H1 (cell line): ENCODE data around the gene HUWE1. TPM values are rescaled to one million over a fixed set of nuclear protein-coding genes. Genes with fewer than 3 reads are reported as not detected.

ENCODE experiments used
- CBX8 ChIP-seq: fragments of 300-800, 300-1000 bp; sonication (generic); IDR thresholded peaks from 2 replicates; pipeline ENCODE4 v1.7.1; 2016; ENCODE audit warnings: low read depth, low read length, borderline replicate concordance
- POU5F1 ChIP-seq: IDR thresholded peaks from 2 replicates; pipeline ENCODE4 v1.6.1; 2011; ENCODE audit warnings: low read depth, mild to moderate bottlenecking, low read length, moderate library complexity
- SUZ12 ChIP-seq: fragments of 200-600 bp; sonication (generic); IDR thresholded peaks from 2 replicates; pipeline ENCODE4 v1.6.1; 2012; ENCODE audit warnings: mild to moderate bottlenecking, inconsistent platforms, low read length, moderate library complexity, mixed read lengths
- polyA plus RNA-seq, 7 experiments: library from polyadenylated mRNA; depleted of rRNA in 3 of 7; stranded (reverse) in 5 of 7; unstranded in 2 of 7; fragments of >200 nt in 5 of 7; fragments of 200-250 nt in 2 of 7; gene quantifications; 1 replicate in 5 of 7; 2 replicates in 1 of 7; 4 replicates in 1 of 7; pipeline versions ENCODE4 v1.2.1 to v1.2.3, GENCODE V29; 2011 to 2013; ENCODE audit warnings: missing spikeins in 2 of 7, mixed read lengths in 2 of 7
- total RNA-seq: library from RNA; stranded (reverse); fragmentation: NEBNext Ultra II Directional; extraction: Animal tissue kit (Norgen Biotek cat#: 25700); gene quantifications from 2 replicates; pipeline ENCODE4 v1.2.1, GENCODE V29; 2021
- TF ChIP-seq, protein P1 (sequence below): fragments of 300-600 bp; sonication (generic); IDR thresholded peaks from 2 replicates; pipeline ENCODE4 v1.7.1; 2012; ENCODE audit warnings: low read length, moderate library complexity, mild to moderate bottlenecking, inconsistent platforms; ENCODE audit not compliant: insufficient replicate concordance

Gene HUWE1
- total and polyA plus RNA-seq, 2 of the 8 experiments (the other 6 are each of a cell fraction or from before 2014, with no cell fraction given): 114 to 252 TPM

DNA sequence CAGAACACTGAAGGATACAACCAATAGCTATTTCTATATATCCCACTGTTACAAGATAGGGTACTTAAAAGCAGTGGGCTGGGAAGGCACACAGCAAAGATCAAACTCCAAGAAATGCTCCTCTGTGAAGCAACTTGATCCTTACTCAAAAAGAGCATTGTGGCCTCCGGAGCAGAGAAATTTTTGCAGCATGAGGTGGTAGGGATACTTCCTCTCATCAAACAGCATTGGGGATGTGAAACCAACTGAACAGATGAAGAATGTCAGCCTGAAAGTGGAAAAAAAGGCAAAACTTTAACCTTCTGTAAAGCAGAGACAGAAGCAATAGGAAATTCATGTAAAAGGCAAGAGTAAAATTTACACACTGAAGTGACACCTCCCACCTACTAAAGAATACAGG lies 92.2 kb downstream of the HUWE1 start (continued):
- TF ChIP-seq, protein P1, sequence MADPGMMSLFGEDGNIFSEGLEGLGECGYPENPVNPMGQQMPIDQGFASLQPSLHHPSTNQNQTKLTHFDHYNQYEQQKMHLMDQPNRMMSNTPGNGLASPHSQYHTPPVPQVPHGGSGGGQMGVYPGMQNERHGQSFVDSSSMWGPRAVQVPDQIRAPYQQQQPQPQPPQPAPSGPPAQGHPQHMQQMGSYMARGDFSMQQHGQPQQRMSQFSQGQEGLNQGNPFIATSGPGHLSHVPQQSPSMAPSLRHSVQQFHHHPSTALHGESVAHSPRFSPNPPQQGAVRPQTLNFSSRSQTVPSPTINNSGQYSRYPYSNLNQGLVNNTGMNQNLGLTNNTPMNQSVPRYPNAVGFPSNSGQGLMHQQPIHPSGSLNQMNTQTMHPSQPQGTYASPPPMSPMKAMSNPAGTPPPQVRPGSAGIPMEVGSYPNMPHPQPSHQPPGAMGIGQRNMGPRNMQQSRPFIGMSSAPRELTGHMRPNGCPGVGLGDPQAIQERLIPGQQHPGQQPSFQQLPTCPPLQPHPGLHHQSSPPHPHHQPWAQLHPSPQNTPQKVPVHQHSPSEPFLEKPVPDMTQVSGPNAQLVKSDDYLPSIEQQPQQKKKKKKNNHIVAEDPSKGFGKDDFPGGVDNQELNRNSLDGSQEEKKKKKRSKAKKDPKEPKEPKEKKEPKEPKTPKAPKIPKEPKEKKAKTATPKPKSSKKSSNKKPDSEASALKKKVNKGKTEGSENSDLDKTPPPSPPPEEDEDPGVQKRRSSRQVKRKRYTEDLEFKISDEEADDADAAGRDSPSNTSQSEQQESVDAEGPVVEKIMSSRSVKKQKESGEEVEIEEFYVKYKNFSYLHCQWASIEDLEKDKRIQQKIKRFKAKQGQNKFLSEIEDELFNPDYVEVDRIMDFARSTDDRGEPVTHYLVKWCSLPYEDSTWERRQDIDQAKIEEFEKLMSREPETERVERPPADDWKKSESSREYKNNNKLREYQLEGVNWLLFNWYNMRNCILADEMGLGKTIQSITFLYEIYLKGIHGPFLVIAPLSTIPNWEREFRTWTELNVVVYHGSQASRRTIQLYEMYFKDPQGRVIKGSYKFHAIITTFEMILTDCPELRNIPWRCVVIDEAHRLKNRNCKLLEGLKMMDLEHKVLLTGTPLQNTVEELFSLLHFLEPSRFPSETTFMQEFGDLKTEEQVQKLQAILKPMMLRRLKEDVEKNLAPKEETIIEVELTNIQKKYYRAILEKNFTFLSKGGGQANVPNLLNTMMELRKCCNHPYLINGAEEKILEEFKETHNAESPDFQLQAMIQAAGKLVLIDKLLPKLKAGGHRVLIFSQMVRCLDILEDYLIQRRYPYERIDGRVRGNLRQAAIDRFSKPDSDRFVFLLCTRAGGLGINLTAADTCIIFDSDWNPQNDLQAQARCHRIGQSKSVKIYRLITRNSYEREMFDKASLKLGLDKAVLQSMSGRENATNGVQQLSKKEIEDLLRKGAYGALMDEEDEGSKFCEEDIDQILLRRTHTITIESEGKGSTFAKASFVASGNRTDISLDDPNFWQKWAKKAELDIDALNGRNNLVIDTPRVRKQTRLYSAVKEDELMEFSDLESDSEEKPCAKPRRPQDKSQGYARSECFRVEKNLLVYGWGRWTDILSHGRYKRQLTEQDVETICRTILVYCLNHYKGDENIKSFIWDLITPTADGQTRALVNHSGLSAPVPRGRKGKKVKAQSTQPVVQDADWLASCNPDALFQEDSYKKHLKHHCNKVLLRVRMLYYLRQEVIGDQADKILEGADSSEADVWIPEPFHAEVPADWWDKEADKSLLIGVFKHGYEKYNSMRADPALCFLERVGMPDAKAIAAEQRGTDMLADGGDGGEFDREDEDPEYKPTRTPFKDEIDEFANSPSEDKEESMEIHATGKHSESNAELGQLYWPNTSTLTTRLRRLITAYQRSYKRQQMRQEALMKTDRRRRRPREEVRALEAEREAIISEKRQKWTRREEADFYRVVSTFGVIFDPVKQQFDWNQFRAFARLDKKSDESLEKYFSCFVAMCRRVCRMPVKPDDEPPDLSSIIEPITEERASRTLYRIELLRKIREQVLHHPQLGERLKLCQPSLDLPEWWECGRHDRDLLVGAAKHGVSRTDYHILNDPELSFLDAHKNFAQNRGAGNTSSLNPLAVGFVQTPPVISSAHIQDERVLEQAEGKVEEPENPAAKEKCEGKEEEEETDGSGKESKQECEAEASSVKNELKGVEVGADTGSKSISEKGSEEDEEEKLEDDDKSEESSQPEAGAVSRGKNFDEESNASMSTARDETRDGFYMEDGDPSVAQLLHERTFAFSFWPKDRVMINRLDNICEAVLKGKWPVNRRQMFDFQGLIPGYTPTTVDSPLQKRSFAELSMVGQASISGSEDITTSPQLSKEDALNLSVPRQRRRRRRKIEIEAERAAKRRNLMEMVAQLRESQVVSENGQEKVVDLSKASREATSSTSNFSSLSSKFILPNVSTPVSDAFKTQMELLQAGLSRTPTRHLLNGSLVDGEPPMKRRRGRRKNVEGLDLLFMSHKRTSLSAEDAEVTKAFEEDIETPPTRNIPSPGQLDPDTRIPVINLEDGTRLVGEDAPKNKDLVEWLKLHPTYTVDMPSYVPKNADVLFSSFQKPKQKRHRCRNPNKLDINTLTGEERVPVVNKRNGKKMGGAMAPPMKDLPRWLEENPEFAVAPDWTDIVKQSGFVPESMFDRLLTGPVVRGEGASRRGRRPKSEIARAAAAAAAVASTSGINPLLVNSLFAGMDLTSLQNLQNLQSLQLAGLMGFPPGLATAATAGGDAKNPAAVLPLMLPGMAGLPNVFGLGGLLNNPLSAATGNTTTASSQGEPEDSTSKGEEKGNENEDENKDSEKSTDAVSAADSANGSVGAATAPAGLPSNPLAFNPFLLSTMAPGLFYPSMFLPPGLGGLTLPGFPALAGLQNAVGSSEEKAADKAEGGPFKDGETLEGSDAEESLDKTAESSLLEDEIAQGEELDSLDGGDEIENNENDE: no peak
- TF ChIP-seq CBX8: no peak
- no peak for TF ChIP-seq SUZ12
- TF ChIP-seq POU5F1: no peak
- TF ChIP-seq, all 59 proteins: peak for 0
